Measurements from ENCODE around the gene CLEC10A. TPM values are rescaled to one million over a fixed set of nuclear protein-coding genes. Genes with fewer than 3 reads are reported as not detected.

The CLEC10A gene
- total RNA-seq, 1 donor from 2014 or later, result 2.9 TPM

GRCh38 chr17:7080456-7081041, 498 bp upstream of the CLEC10A start:
- peak; percentile 58 for DNase-seq
- intact Hi-C loops (cut with micrococcal nuclease), result no loop called here
- Histone ChIP-seq H3K9me3 (replicated peaks) (no peaks in the 10 kb centered on the region), H3K4me3 (no peak overlapping the region), H3K27ac (replicated peaks) (peak overlapping the region; percentile 60), H3K27me3 (ENCODE audit: low read depth) (peaks cover 12% of the 10 kb centered on the region), H3K36me3 (no peaks in the 10 kb centered on the region), H3K4me1 (no peaks in the 10 kb centered on the region)
- no peak for TF ChIP-seq CTCF (IDR thresholded peaks at IDR 0.05; ENCODE audit: borderline replicate concordance)

- no peak overlapping the region for H3K27ac ChIP-seq (replicated peaks)
- H3K4me1 ChIP-seq, result no peaks in the 10 kb centered on the region
- no peaks in the 10 kb centered on the region for H3K36me3 ChIP-seq
- peak overlapping the region; percentile 17 for H3K4me3 ChIP-seq
- H3K9me3 ChIP-seq (replicated peaks), result no peaks in the 10 kb centered on the region
- TF ChIP-seq CTCF (IDR thresholded peaks at IDR 0.05; ENCODE audit: borderline replicate concordance), result no peak
- intact Hi-C loops (cut with micrococcal nuclease), result no loop called here
- peaks cover 13% of the 10 kb centered on the region for H3K27me3 ChIP-seq (ENCODE audit: low read depth)
- DNase-seq, result no peak
Observed at GRCh38 chr17:7078711-7079110, 1.3 kb downstream of the CLEC10A start.

GRCh38 chr17:7077911-7078546, 2.0 kb downstream of the CLEC10A start:
- Histone ChIP-seq H3K27me3 (ENCODE audit: low read depth) (peaks cover 13% of the 10 kb centered on the region), H3K36me3 (no peaks in the 10 kb centered on the region), H3K9me3 (replicated peaks) (no peaks in the 10 kb centered on the region), H3K4me1 (no peaks in the 10 kb centered on the region), H3K27ac (replicated peaks) (no peak overlapping the region), H3K4me3 (peak overlapping the region; percentile 17)
- DNase-seq, result no peak
- no peak for TF ChIP-seq CTCF (IDR thresholded peaks at IDR 0.05; ENCODE audit: borderline replicate concordance)
- intact Hi-C loops (cut with micrococcal nuclease), result no loop called here

- H3K27me3 ChIP-seq (ENCODE audit: low read depth), result peaks cover 17% of the 10 kb centered on the region
- no peak for TF ChIP-seq CTCF (IDR thresholded peaks at IDR 0.05; ENCODE audit: borderline replicate concordance)
- H3K9me3 ChIP-seq (replicated peaks), result no peaks in the 10 kb centered on the region
- no peaks in the 10 kb centered on the region for H3K36me3 ChIP-seq
- intact Hi-C loops (cut with micrococcal nuclease), result no loop called here
- no peak for DNase-seq
- no peak overlapping the region for H3K4me3 ChIP-seq
- no peak overlapping the region for H3K27ac ChIP-seq (replicated peaks)
- no peaks in the 10 kb centered on the region for H3K4me1 ChIP-seq
Observed at GRCh38 chr17:7074931-7075330, 5.1 kb downstream of the CLEC10A start.

- DNase-seq, result no peak
- H3K27me3 ChIP-seq (ENCODE audit: low read depth), result peaks cover 15% of the 10 kb centered on the region
- peaks cover 17% of the 10 kb centered on the region for H3K9me3 ChIP-seq (replicated peaks)
- intact Hi-C loops (cut with micrococcal nuclease), result no loop called here
- no peak for TF ChIP-seq CTCF (IDR thresholded peaks at IDR 0.05; ENCODE audit: borderline replicate concordance)
- no peaks in the 10 kb centered on the region for H3K4me1 ChIP-seq
- no peaks in the 10 kb centered on the region for H3K36me3 ChIP-seq
- H3K27ac ChIP-seq (replicated peaks), result no peak overlapping the region
- H3K4me3 ChIP-seq, result no peak overlapping the region
Observed at GRCh38 chr17:7072406-7072805, 7.6 kb downstream of the CLEC10A start.
